ENCODE data around the gene ATP4A.
A peak's percentile ranks its signal among the peaks of the same experiment; 100 is the strongest.

ATP4A gene

GRCh38 chr19:35565016-35565856 lies 1.8 kb upstream of the ATP4A start:
- DNase-seq (ENCODE audit: low read depth) = no peak

- no peak for DNase-seq (ENCODE audit: low read depth)
These were observed 682 bp downstream of the ATP4A start for GRCh38 chr19:35562776-35563175.

- DNase-seq (ENCODE audit: low read depth) = no peak
These were observed 1.1 kb downstream of the ATP4A start for GRCh38 chr19:35562336-35562735.

- DNase-seq (ENCODE audit: low read depth) = no peak
These were observed 2.0 kb downstream of the ATP4A start for GRCh38 chr19:35561436-35561835.

GRCh38 chr19:35560677-35561076 lies 2.8 kb downstream of the ATP4A start:
- no peak for DNase-seq (ENCODE audit: low read depth)

GRCh38 chr19:35560271-35560670 lies 3.2 kb downstream of the ATP4A start:
- no peak for DNase-seq (ENCODE audit: low read depth)

- DNase-seq (ENCODE audit: low read depth) = no peak
These were observed 3.7 kb downstream of the ATP4A start for GRCh38 chr19:35559781-35560180.

GRCh38 chr19:35559281-35559659 lies 4.2 kb downstream of the ATP4A start:
- DNase-seq (ENCODE audit: low read depth) = no peak

- no peak for DNase-seq (ENCODE audit: low read depth)
These were observed 4.8 kb downstream of the ATP4A start for GRCh38 chr19:35558400-35559280.

- peak; percentile 42 for DNase-seq (ENCODE audit: low read depth)
These were observed 5.7 kb downstream of the ATP4A start for GRCh38 chr19:35557539-35558399.

- DNase-seq (ENCODE audit: low read depth) = no peak
These were observed 6.5 kb downstream of the ATP4A start for GRCh38 chr19:35556846-35557538.

GRCh38 chr19:35556025-35556590 lies 7.3 kb downstream of the ATP4A start:
- DNase-seq (ENCODE audit: low read depth) = no peak

- DNase-seq (ENCODE audit: low read depth) = peak; percentile 55
These were observed 8.0 kb downstream of the ATP4A start for GRCh38 chr19:35555301-35556005.

GRCh38 chr19:35554076-35554475 lies 9.4 kb downstream of the ATP4A start:
- no peak for DNase-seq (ENCODE audit: low read depth)

GRCh38 chr19:35553385-35554000 lies 10.0 kb downstream of the ATP4A start:
- no peak for DNase-seq (ENCODE audit: low read depth)

GRCh38 chr19:35552534-35553384 lies 10.7 kb downstream of the ATP4A start:
- DNase-seq (ENCODE audit: low read depth) = no peak

- no peak for DNase-seq (ENCODE audit: low read depth)
These were observed 12.2 kb downstream of the ATP4A start for GRCh38 chr19:35551091-35551810.

- no peak for DNase-seq (ENCODE audit: low read depth)
These were observed 13.5 kb downstream of the ATP4A start for GRCh38 chr19:35549879-35550523.
